COR-L47 (cell line): ENCODE measurements around the gene EGFR.

ENCODE experiments used
- DNase-seq: peaks from one replicate; lab custom pipeline; 2025; lab: John Stamatoyannopoulos, UW

Gene EGFR

DNA sequence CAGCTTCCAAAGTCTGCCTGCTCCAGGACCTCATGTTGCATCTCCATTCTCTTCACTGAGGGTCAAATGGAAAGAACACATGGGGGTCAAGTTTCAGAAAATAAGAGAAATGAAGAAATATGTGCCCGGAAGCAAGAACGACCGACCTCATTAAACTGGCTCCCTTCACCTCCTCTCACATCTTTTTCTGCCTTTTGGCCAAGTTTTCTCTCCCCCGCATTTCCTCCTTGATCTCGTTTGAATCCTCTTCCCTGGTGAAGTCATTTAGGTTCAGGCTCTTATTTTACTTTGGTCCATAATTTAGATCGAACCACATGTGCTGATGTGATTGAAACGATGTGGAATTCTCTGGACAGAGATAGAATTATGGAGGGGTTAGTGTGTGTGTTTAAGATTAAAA lies 44.2 kb downstream of the EGFR start:
- DNase-seq: no peak

GRCh38 chr7:55063633-55064032 lies 44.8 kb downstream of the EGFR start:
- DNase-seq: no peak

DNA sequence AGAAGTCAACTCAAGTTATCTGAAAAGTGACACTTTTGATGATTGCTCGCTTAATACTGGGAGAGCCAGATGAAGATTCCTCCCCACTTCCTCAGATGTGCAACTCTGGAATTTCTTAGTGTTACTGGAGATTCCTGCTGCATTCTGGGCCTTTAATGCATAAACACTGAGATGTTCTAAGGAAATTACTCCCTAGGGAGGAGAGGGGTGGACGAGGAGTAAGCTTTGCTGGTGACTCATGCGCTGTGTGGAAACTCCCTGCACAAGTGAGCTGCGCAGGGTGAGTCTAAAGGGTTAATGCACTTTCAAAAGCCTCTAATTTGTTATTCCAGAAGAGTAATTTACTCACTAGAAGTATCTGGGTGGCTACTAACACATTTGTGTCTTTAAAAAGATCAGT lies 46.3 kb downstream of the EGFR start:
- DNase-seq: no peak

- no peak for DNase-seq
These were observed 46.9 kb downstream of the EGFR start for GRCh38 chr7:55065511-55066229.

DNA sequence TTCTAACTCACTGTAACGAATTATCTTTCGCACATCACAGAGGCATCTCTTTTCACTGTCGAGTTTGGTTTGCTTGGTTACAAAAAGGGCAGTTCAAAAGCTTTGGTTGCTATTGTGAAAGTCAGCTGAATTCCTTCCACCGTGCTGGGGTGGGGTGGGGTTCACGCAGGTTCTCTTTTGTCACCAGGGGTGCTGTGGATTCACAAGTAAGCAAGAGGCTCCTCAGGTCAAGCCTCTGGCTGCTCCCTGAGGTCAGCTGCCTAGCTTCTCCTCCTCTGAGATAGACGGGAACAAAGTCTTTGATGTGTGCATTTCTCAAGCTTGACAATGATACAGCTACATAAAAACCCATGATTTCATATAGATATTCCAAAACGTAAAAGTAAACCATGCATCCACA lies 47.7 kb downstream of the EGFR start:
- no peak for DNase-seq

GRCh38 chr7:55066938-55067337 lies 48.1 kb downstream of the EGFR start:
- DNase-seq: no peak

DNA sequence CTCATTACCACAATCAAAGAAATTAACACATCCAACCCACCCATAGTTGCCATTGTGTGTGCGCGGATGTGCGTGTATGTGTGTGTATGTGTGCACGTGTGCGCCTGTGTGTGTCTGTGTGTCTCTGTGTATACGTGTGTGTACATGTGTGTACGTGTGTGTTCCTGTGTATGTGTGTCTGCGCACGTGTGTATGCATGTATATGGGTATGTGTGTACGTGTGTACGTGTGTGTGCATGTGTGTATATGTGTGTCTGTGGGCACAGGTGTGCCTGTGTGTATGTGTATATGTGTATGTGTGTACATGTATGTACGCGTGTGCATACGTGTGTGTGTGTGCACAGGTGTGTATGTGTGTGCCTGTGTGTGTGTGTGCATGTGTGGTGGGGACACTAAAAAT lies 48.9 kb downstream of the EGFR start:
- no peak for DNase-seq

DNA sequence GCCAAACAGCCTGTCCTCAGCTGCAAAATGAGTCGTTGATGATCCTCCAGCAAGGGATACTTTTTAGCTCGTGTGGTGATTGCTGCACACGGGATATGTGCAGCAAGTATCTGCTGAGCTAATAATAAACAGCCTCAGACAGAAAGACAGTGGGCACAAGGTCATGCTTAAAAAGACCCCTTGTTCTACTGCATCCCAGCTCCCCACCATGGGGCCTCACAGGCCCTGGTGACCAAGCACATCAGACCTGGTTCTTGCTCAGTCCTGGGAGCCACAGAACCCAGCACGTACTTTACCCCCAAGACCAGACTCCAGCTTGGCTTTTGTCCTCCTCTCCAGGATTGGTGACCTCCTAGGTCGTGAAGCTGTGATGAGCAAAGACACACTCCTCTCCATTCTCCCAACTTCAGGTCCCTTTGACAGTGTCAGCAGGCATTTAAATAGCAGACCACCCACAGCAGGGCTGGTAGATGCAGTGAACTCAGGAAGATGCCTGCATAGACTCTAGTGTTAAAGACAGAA lies 50.5 kb downstream of the EGFR start:
- DNase-seq: no peak

DNA sequence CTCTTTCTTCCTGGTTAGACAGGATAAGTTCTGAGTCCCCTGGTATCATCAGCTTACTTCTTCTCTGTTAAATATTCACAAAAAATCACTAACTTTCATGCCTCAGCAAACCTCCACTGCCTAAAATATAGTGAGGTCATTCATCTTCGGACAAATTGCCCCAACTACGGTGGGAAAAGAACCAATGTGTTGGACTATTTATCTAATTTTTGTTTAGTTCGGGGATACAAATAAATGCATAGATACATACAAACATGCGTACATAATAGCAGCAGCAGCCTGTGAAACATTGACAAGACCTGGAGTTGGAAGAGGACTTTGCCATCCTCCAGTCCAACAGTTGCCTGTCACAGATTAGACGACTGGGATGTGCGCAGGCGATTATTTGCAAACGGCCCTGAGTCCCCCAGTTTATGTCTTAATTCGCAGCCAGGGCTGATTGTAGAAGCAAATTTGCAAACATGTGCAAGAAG lies 51.5 kb downstream of the EGFR start:
- DNase-seq: no peak

- DNase-seq: no peak
These were observed 52.0 kb downstream of the EGFR start for GRCh38 chr7:55070854-55071253.

GRCh38 chr7:55071411-55072175 lies 52.8 kb downstream of the EGFR start:
- DNase-seq: no peak

DNA sequence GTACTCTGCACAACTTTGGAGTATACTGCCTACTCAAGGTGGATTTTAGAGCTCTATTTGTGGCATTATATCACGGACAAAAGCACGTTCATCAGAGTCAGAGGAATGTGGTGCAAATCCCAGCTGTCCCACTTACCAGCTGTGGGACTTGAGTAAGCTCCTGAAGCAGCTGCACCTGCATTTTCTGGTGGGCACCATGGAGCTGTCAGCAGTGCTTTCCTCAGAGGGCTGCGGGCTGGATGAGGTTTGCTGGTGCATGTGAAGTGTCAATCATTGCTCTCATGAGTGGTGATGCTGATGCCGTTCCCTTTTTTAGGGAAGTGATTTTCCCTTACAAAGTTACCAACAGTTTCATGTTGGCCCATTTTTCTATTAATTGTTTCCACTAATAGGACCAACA lies 53.4 kb downstream of the EGFR start:
- DNase-seq: no peak

GRCh38 chr7:55073051-55073511 lies 54.3 kb downstream of the EGFR start:
- no peak for DNase-seq

GRCh38 chr7:55073976-55074528 lies 55.2 kb downstream of the EGFR start:
- peak; percentile 93 for DNase-seq

DNA sequence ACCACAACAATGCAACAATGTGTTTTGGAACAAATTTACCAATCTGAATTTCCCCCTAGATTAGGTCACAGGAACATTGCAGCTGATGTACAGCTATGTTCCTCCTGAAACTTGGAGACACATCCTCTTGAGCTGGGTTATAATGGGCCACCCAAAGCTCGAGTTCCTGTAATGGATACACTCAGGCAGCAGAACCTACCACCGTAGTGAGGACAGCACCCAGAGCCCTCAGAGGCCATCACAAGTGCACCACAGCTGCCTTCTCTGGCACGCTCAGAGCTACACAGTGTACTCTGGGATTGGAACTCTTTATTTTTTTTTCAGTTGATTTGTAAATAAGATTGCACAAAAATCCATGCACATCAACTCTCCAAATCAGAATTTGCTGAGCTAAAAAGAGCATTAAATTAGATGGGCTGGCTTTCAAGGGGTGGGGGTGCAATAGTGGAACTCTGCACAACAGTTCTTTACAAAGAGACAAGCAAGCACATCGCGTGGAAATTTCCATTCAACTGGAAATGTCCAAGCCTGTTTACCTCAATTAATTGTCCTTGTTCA lies 56.7 kb downstream of the EGFR start:
- DNase-seq: no peak

GRCh38 chr7:55077561-55078410 lies 59.0 kb downstream of the EGFR start:
- DNase-seq: no peak

- DNase-seq: no peak
These were observed 59.9 kb downstream of the EGFR start for GRCh38 chr7:55078465-55079372.

DNA sequence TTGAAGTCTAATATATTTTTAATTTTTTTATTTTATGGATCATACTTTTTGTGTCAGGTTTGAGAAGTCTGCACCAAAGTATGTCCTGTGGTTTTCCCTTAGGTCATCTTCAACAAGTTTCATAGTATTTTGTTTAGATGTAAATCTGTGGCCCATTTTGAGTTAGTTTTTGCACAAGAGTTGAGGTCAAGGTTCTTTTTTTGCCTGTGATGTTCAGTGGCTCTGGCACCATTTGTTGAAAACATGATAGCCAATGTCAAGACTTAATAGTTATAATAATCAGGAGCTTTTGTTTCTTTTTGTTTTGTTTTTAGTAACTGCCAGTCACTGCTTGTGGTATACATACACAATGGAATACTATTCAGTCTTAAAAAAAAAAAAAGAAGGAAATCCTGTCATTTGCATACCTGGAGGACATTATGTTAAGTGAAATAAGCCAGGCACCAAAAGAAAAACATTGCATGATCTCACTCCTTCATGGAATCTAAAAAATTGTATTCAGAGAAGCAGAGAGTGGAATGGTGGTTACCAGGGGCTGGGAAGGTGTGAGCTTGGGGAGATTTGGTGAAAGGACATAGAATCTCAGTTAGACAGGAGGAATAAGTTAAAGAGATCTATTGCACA lies 61.3 kb downstream of the EGFR start:
- DNase-seq: no peak

GRCh38 chr7:55081068-55081467 lies 62.3 kb downstream of the EGFR start:
- DNase-seq: peak; percentile 5
